Heart left ventricle (tissue), 13 donors: ENCODE measurements around the gene NSUN2.

Experiments
- POLR2A ChIP-seq, 2 donors: fragments of 450-650 bp; IDR thresholded peaks; one replicate each; pipeline ENCODE4 v1.6.1; 2017; ENCODE audit warnings: antibody characterized with exemption in 2 of 2, mild to moderate bottlenecking in 2 of 2, moderate library complexity in 2 of 2
- TF ChIP-seq, protein P1 (sequence below), 12 donors: fragments of 200-600 bp; sonication (generic) in 4 of 12; IDR thresholded peaks; one replicate each; pipeline versions ENCODE4 v1.5.0 to v1.8.0; 2018 to 2022; ENCODE audit warnings: antibody characterized with exemption in 12 of 12, mild to moderate bottlenecking in 5 of 12
- donor health status: ischemic (EF 13 %, LVEDD 7.1; RV severe dilation, severe dysfunction).
- donor health status: DM: no; HTN: yes; CAD: no.
- donor health status: DM: no; HTN: no; CAD: no.
- donor health status: ischemic (EF 25% LVEDD 6.9; RV normal size, moderate dysfunction).
- donor health status: ischemic (EF 25% LVEDD 5.7; RV mildly dilated, moderate dysfunction).
- donor health status: ischemic (EF 35%, LVEDD 5.7; RV mildly dilated, moderate dysfunction).
- donor health status: nonischemic (EF 11% LVEDD 7.7; RV severe dilation, severe dysfunction).
- donor health status: DM: yes; HTN: yes; CAD: no.
- donor health status: PGD.
- donor health status: ischemic (EF 29% LVEDD 5.4; RV normal size, mild dysfunction).
- donor health status: nonischemic (EF 23%, LVEDD 6.1; RV moderate dilation, normal function).

DNA sequence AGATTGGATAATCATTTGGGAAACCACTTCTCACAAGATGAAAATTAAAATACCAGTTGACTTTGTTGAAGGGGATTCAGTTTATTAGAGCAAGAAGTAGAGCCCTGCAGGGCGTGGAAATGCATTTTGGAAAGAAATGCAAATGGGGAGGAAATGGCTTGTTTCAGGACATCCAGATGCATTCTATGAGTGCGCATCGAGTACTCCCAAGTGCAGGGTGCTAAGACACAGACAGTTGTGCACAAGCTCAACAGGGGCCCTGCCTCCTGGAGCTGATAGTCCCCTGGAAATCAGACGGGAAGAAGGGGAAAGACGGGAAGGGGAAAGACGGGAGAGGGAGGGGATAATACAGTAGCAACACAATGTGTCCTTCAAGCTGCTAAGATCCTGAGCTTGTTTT, 64.0 kb downstream of the NSUN2 start:
- TF ChIP-seq, protein P1, sequence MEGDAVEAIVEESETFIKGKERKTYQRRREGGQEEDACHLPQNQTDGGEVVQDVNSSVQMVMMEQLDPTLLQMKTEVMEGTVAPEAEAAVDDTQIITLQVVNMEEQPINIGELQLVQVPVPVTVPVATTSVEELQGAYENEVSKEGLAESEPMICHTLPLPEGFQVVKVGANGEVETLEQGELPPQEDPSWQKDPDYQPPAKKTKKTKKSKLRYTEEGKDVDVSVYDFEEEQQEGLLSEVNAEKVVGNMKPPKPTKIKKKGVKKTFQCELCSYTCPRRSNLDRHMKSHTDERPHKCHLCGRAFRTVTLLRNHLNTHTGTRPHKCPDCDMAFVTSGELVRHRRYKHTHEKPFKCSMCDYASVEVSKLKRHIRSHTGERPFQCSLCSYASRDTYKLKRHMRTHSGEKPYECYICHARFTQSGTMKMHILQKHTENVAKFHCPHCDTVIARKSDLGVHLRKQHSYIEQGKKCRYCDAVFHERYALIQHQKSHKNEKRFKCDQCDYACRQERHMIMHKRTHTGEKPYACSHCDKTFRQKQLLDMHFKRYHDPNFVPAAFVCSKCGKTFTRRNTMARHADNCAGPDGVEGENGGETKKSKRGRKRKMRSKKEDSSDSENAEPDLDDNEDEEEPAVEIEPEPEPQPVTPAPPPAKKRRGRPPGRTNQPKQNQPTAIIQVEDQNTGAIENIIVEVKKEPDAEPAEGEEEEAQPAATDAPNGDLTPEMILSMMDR (IDR thresholded peaks at IDR 0.05): no peak
- no peak for TF ChIP-seq POLR2A (IDR thresholded peaks at IDR 0.05)
